Right renal cortex interstitium (tissue), 3 donors: ENCODE data around the gene GRK2. TPM values are rescaled to one million over a fixed set of nuclear protein-coding genes. Genes with fewer than 3 reads are reported as not detected.

Experiments
- DNase-seq, 3 donors: peaks; one replicate each; pipeline ENCODE4 v3.0.0-alpha.2; 2013; ENCODE audit warnings: low read depth in 3 of 3, low spot score in 2 of 3
- polyA plus RNA-seq, 3 donors: library from polyadenylated mRNA; unstranded; fragments of 120-200 nt; gene quantifications; one replicate each; pipeline ENCODE4 v1.2.1, GENCODE V29; 2013; ENCODE audit not compliant: insufficient read length in 3 of 3

GRK2 gene
- polyA plus RNA-seq, 3 donors, result 48.0 to 55.7 (median 49.5) TPM

- no peak for DNase-seq
Measured at GRCh38 chr11:67293090-67293489, 26.8 kb downstream of the GRK2 start.

GRCh38 chr11:67295846-67296245 lies 29.6 kb downstream of the GRK2 start:
- DNase-seq, result no peak

- DNase-seq, result no peak
Measured at GRCh38 chr11:67298786-67299185, 32.5 kb downstream of the GRK2 start.

- no peak for DNase-seq
Measured at GRCh38 chr11:67299471-67300191, 33.4 kb downstream of the GRK2 start.

- DNase-seq, result no peak
Measured at GRCh38 chr11:67300256-67300755, 34.0 kb downstream of the GRK2 start.

GRCh38 chr11:67300756-67301312 lies 34.6 kb downstream of the GRK2 start:
- no peak for DNase-seq

- DNase-seq, result no peak
Measured at GRCh38 chr11:67301313-67301921, 35.1 kb downstream of the GRK2 start.

- no peak for DNase-seq
Measured at GRCh38 chr11:67301951-67302516, 35.8 kb downstream of the GRK2 start.

- no peak for DNase-seq
Measured at GRCh38 chr11:67302571-67303131, 36.4 kb downstream of the GRK2 start.

GRCh38 chr11:67303132-67303834 lies 37.0 kb downstream of the GRK2 start, which contains the start of gene SSH3:
TSS of gene SSH3 (plus strand) at chr11:67303530. CDS start at chr11:67303626, 96 bp downstream.
- no peak for DNase-seq

- DNase-seq, result no peak
Measured at GRCh38 chr11:67303835-67304411, 37.6 kb downstream of the GRK2 start.

- no peak for DNase-seq
Measured at GRCh38 chr11:67304511-67305113, 38.3 kb downstream of the GRK2 start.

GRCh38 chr11:67306769-67307544 lies 40.7 kb downstream of the GRK2 start:
- no peak for DNase-seq

- no peak for DNase-seq
Measured at GRCh38 chr11:67307545-67308001, 41.3 kb downstream of the GRK2 start.

GRCh38 chr11:67308031-67308866 lies 42.0 kb downstream of the GRK2 start:
- DNase-seq, result no peak

GRCh38 chr11:67309166-67309565 lies 42.9 kb downstream of the GRK2 start:
- DNase-seq, result no peak

- no peak for DNase-seq
Measured at GRCh38 chr11:67309661-67310061, 43.4 kb downstream of the GRK2 start.
